Panc1 (cell line): ENCODE results near the gene PRKAR2B. TPM values are rescaled to one million over a fixed set of nuclear protein-coding genes. Genes with fewer than 3 reads are reported as not detected.
"Not testable (repeated sequence)": the region's sequence is repeated elsewhere in the genome, so short reads cannot be mapped to it uniquely, and the experiment has no call there.

Source experiments
- ATAC-seq: fragments of 200-7000 bp; cut with Tn5 transposase; 2 replicates; pipeline ENCODE4 v1.9.1; 2020; ENCODE audit warnings: mild to moderate bottlenecking, moderate library complexity
- BruUV-seq: library from RNA; stranded (reverse); fragments of 400-500 nt; replicated peaks from 2 replicates; lab custom pipeline; 2021; lab: Mats Ljungman, UMichigan
- CTCF ChIA-PET: fragments of 300-600 bp; sonication (Branson Sonifier 250); formaldehyde crosslinking; loops from one replicate; lab custom pipeline; 2022; ENCODE audit warnings: antibody characterized with exemption; lab: Charles Lee
- POLR2A ChIA-PET: fragments of 300-600 bp; sonication (Branson Sonifier 250); formaldehyde crosslinking; loops from one replicate; lab custom pipeline; 2022; ENCODE audit warnings: antibody characterized with exemption; lab: Charles Lee
- DNase-seq: peaks from one replicate; pipeline ENCODE4 v3.0.0-alpha.2; 2010; ENCODE audit warnings: low read depth, low spot score
- H3K27ac ChIP-seq: 2 replicates; pipeline ENCODE4 v1.5.1; 2011; ENCODE audit warnings: mild to moderate bottlenecking, low read length, inconsistent platforms
- H3K27me3 ChIP-seq: fragments of 200-500 bp; sonication (Bioruptor generic); 2 replicates; pipeline ENCODE4 v1.6.0; 2014; ENCODE audit warnings: low read length, inconsistent platforms; ENCODE audit not compliant: control insufficient read depth, insufficient read depth
- H3K36me3 ChIP-seq: fragments of 200-500 bp; sonication (Bioruptor generic); 2 replicates; pipeline ENCODE4 v1.5.1; 2014; ENCODE audit warnings: inconsistent platforms, mild to moderate bottlenecking, low read length, moderate library complexity; ENCODE audit not compliant: control insufficient read depth, insufficient read depth
- H3K4me1 ChIP-seq: 2 replicates; pipeline ENCODE4 v1.5.1; 2011; ENCODE audit warnings: inconsistent platforms, mild to moderate bottlenecking, low read length, moderate library complexity; ENCODE audit not compliant: control insufficient read depth, insufficient read depth
- H3K4me3 ChIP-seq, 2 experiments: 2 replicates each; pipeline ENCODE4 v1.5.1; 2011 to 2012; ENCODE audit warnings: low read depth in 2 of 2, low read length in 2 of 2, mild to moderate bottlenecking in 2 of 2, inconsistent platforms in 1 of 2, moderate library complexity in 1 of 2
- H3K9me3 ChIP-seq: fragments of 200-500 bp; sonication (Bioruptor generic); 2 replicates; pipeline ENCODE4 v1.5.1; 2014; ENCODE audit warnings: low read depth, mild to moderate bottlenecking, inconsistent platforms, low read length, moderate library complexity; ENCODE audit not compliant: control insufficient read depth, insufficient read depth
- POLR2AphosphoS5 ChIP-seq: IDR thresholded peaks from 2 replicates; pipeline ENCODE4 v1.6.1; 2012; ENCODE audit warnings: mild to moderate bottlenecking, low read depth, low read length, moderate library complexity
- REST ChIP-seq, 2 experiments: IDR thresholded peaks; 2 replicates each; pipeline ENCODE4 v1.6.1; 2011 to 2012; ENCODE audit warnings: low read depth in 2 of 2, control low read depth in 1 of 2, low read length in 1 of 2, mild to moderate bottlenecking in 1 of 2, moderate library complexity in 1 of 2; ENCODE audit not compliant: insufficient read depth in 1 of 2
- SIN3A ChIP-seq: IDR thresholded peaks from 2 replicates; pipeline ENCODE4 v1.6.1; 2012; ENCODE audit warnings: low read depth, mild to moderate bottlenecking, low read length, moderate library complexity, borderline replicate concordance; ENCODE audit not compliant: insufficient read depth
- TCF7L2 ChIP-seq: IDR thresholded peaks from 2 replicates; pipeline ENCODE4 v1.6.1; 2011; ENCODE audit warnings: mild to moderate bottlenecking, low read depth, low read length, inconsistent platforms
- in situ Hi-C: cut with HindIII; loops from 2 replicates; pipeline ENCODE4 v1.10.0; 2016; ENCODE audit warnings: low sequenced_read_pairs, low pct_unique_long_range_greater_than_20kb
- intact Hi-C: fragments of 100-400 bp; cut with micrococcal nuclease; formaldehyde crosslinking; loops from one replicate; pipeline ENCODE4 v1.10.0; 2022; ENCODE audit not compliant: unreplicated experiment
- total RNA-seq: library from RNA; stranded (reverse); gene quantifications from one replicate; pipeline ENCODE4 v1.2.1, GENCODE V29; 2021; ENCODE audit not compliant: unreplicated experiment
- TF ChIP-seq, protein P1 (sequence below): fragments of 450-650 bp; IDR thresholded peaks from 2 replicates; pipeline ENCODE4 v1.5.1; 2017; ENCODE audit warnings: mild to moderate bottlenecking

PRKAR2B gene
- total RNA-seq, 1 experiment from 2014 or later: 0.51 TPM

DNA sequence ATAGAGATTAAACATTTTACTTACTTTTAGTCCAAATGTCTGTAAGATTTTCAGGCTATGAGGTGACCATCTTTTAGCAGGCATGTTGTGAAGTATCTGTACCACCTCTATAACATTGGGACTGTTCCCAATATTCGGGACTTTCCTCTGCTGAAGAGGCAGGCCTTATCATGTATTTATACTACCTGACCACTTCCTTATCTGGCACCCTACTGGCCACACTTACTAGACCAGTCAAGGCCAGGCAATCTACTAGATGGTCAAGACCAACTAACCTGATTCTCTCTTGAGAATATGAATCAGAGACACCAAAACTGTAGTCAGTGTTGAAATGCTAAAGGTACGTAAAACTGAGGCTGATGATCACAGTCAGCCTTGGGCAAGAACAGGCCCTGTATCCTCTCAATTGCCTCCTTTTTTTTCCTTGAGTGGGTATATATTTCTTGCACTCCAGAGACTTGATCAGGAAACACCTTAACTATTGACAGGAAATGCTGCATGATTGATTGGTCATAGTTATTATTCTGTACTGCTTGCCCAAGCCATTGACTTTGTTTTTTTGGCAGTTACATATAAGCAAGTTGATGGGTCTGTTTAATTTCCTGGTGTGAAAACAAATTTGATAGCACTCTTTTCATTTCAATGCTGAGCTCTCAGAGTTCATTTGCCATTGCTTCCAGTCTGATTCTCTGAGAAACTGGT is 5.2 kb upstream of the PRKAR2B start:
- no peak overlapping the region for H3K27ac ChIP-seq
- intact Hi-C loops: no loop called here
- no peaks in the 10 kb centered on the region for H3K9me3 ChIP-seq
- DNase-seq (no peak), ATAC-seq (no peak)
- no peaks in the 10 kb centered on the region for H3K4me1 ChIP-seq
- H3K27me3 ChIP-seq: peaks cover 7% of the 10 kb centered on the region
- no peaks in the 10 kb centered on the region for H3K36me3 ChIP-seq
- BruUV-seq: no TSS peak
- POLR2A ChIA-PET: no interaction called here
- CTCF ChIA-PET: no interaction called here
- no peak for TF ChIP-seq REST (IDR thresholded peaks at IDR 0.05; ENCODE audit: insufficient read depth in 1 of 2, low read depth in 2 of 2, low read length in 1 of 2)
- in situ Hi-C loops: no loop called here
- H3K4me3 ChIP-seq: no peak overlapping the region

DNA sequence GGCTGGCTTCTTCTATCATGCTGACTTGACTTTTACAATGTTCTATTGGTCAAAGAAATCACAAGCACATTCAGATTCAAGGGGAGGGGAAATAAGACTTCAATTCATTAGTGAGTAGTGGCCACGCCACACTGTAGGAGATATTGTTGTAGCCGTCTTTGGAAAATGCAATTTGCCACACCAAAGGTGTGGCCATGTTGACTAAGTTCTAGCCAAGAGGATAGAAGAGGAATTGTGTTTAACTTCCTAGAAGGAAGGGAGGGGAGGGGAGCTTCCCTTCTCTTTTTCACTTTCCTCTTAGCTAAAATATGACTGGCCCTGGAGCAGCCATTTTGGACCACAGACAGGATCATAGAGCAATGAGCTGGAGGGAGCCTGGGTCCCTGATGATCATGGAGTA is 3.4 kb upstream of the PRKAR2B start:
- TF ChIP-seq SIN3A (no peak), TCF7L2 (no peak), REST (IDR thresholded peaks at IDR 0.05; ENCODE audit: insufficient read depth in 1 of 2, low read depth in 2 of 2, low read length in 1 of 2) (no peak), POLR2AphosphoS5 (no peak)
- TF ChIP-seq, protein P1, sequence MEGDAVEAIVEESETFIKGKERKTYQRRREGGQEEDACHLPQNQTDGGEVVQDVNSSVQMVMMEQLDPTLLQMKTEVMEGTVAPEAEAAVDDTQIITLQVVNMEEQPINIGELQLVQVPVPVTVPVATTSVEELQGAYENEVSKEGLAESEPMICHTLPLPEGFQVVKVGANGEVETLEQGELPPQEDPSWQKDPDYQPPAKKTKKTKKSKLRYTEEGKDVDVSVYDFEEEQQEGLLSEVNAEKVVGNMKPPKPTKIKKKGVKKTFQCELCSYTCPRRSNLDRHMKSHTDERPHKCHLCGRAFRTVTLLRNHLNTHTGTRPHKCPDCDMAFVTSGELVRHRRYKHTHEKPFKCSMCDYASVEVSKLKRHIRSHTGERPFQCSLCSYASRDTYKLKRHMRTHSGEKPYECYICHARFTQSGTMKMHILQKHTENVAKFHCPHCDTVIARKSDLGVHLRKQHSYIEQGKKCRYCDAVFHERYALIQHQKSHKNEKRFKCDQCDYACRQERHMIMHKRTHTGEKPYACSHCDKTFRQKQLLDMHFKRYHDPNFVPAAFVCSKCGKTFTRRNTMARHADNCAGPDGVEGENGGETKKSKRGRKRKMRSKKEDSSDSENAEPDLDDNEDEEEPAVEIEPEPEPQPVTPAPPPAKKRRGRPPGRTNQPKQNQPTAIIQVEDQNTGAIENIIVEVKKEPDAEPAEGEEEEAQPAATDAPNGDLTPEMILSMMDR: no peak
- Histone ChIP-seq H3K4me3 (no peak overlapping the region), H3K4me1 (peaks cover 3% of the 10 kb centered on the region; the same call in 1 of the 2 replicates), H3K9me3 (no peaks in the 10 kb centered on the region), H3K36me3 (no peaks in the 10 kb centered on the region), H3K27me3 (peaks cover 14% of the 10 kb centered on the region), H3K27ac (no peak overlapping the region)
- ChIA-PET CTCF (no interaction called here), POLR2A (no interaction called here)
- intact Hi-C loops (no loop called here), in situ Hi-C loops (no loop called here)
- ATAC-seq: no peak
- no TSS peak for BruUV-seq
- DNase-seq: no peak

DNA sequence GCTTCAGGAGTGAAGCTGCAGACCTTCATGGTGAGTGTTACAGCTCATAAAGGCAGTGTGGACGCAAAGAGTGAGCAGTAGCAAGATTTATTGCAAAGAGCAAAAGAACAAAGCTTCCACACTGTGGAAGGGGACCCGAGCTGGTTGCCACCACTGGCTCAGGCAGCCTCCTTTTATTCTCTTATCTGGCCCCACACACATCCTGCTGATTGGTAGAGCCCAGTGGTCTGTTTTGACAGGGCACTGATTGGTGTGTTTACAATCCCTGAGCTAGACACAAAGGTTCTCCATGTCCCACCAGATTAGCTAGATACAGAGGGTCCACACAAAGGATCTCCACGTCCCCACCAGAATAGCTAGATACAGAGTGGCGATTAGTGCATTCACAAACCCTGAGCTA is 2.7 kb upstream of the PRKAR2B start:
- CTCF ChIA-PET, intact Hi-C loops, BruUV-seq, H3K36me3 ChIP-seq, H3K4me3 ChIP-seq, ATAC-seq, H3K27ac ChIP-seq, H3K9me3 ChIP-seq, DNase-seq, H3K4me1 ChIP-seq, POLR2A ChIA-PET, in situ Hi-C loops: not testable (repeated sequence)
- peaks cover 20% of the 10 kb centered on the region for H3K27me3 ChIP-seq

GRCh38 chr7:107042326-107042910 is 2.1 kb upstream of the PRKAR2B start:
- peaks cover 27% of the 10 kb centered on the region for H3K27me3 ChIP-seq
- not testable (repeated sequence) for BruUV-seq
- POLR2A ChIA-PET: interaction anchor here (0.7 kb wide), 1 partner anchor 384 kb away, joined by 4 read pairs; no protein-coding TSS in a partner anchor

More at GRCh38 chr7:107042326-107042910, 2.1 kb upstream of the PRKAR2B start:
- H3K9me3 ChIP-seq, H3K4me1 ChIP-seq, CTCF ChIA-PET, H3K27ac ChIP-seq, ATAC-seq, in situ Hi-C loops, intact Hi-C loops, H3K36me3 ChIP-seq, DNase-seq, H3K4me3 ChIP-seq: not testable (repeated sequence)
